Spleen (tissue), 7 donors: ENCODE measurements around the gene TIGAR.

Experiments used
- POLR2A ChIP-seq, 3 donors: fragments of 450-650 bp; IDR thresholded peaks; one replicate each; pipeline ENCODE4 v1.5.1; 2017; ENCODE audit warnings: antibody characterized with exemption in 3 of 3, mild to moderate bottlenecking in 1 of 3
- POLR2AphosphoS5 ChIP-seq, 3 donors: sonication (generic); formaldehyde crosslinking; IDR thresholded peaks; one replicate each; pipeline ENCODE4 v1.5.1; 2017; ENCODE audit warnings: antibody characterized with exemption in 3 of 3
- TF ChIP-seq, protein P1 (sequence below), 11 experiments: fragments of 200-600 bp in 7 of 11; fragments of 450-650 bp in 4 of 11; sonication (generic) in 4 of 11; IDR thresholded peaks in 8 of 11; conservative IDR thresholded peaks in 3 of 11; 1 replicate in 7 of 11; 2 replicates in 4 of 11; pipeline versions ENCODE4 v1.4.0 to v1.8.0; 2016 to 2021; ENCODE audit warnings: antibody characterized with exemption in 11 of 11, inconsistent platforms in 4 of 11, mild to moderate bottlenecking in 1 of 11
- donor health status: DM: no; HTN: no; CAD: no; lungs with moderate emphysema.
- donor health status: DM: no; HTN: no; CAD: no.
- donor health status: DM: no; HTN: no; CAD: no.

DNA sequence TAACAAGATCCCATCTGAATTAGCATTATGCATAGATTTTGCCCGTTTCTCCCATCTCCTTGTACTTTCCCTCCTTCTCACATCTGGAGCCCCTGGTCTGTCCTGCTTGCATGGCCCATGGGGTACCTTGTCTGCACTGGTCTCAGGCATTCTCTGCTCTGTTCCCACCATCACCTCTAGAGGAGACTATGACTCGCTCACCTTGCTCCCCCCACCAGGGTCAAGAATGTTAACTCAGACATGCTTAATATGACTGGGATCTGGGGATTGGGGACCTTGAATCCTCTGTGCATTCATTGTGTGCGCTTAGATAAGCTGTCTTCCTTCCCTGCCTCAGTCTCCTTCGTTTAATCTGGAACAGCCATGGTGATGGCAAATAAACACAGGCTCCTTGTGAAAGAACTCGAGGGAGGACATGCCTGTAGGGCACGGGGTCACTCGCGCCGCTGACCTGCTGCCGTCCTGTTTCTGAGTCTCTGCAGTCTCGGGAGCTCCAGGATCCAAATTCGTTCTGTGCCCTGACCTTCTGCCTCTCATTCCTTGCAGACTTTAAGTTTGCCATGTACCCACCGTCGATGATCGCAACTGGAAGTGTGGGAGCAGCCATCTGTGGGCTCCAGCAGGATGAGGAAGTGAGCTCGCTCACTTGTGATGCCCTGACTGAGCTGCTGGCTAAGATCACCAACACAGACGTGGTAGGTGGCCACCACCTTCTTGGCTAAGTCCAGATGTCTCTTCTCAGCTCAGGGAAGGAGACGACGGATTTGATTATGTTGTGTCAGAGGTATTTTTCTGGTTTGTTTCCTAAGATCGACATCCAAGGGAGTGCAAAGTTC, 32.5 kb upstream of the TIGAR start:
- TF ChIP-seq, protein P1, sequence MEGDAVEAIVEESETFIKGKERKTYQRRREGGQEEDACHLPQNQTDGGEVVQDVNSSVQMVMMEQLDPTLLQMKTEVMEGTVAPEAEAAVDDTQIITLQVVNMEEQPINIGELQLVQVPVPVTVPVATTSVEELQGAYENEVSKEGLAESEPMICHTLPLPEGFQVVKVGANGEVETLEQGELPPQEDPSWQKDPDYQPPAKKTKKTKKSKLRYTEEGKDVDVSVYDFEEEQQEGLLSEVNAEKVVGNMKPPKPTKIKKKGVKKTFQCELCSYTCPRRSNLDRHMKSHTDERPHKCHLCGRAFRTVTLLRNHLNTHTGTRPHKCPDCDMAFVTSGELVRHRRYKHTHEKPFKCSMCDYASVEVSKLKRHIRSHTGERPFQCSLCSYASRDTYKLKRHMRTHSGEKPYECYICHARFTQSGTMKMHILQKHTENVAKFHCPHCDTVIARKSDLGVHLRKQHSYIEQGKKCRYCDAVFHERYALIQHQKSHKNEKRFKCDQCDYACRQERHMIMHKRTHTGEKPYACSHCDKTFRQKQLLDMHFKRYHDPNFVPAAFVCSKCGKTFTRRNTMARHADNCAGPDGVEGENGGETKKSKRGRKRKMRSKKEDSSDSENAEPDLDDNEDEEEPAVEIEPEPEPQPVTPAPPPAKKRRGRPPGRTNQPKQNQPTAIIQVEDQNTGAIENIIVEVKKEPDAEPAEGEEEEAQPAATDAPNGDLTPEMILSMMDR (IDR thresholded peaks at IDR 0.05 in 8 of 11, conservative IDR thresholded peaks at IDR 0.05 in 3 of 11): no peak
- TF ChIP-seq POLR2AphosphoS5 (IDR thresholded peaks at IDR 0.05): peak in 1 of 3 donors; percentile 16
- no peak for TF ChIP-seq POLR2A (IDR thresholded peaks at IDR 0.05)
